Limb (tissue), 2 donors: ENCODE results near the gene LRP3.
"Not testable (repeated sequence)": the region's sequence is repeated elsewhere in the genome, so short reads cannot be mapped to it uniquely, and the experiment has no call there.

Experiments used
- DNase-seq, 2 donors: peaks; one replicate each; pipeline ENCODE4 v3.0.0-alpha.2; 2016; ENCODE audit errors: extremely low spot score in 2 of 2

Gene LRP3

DNA sequence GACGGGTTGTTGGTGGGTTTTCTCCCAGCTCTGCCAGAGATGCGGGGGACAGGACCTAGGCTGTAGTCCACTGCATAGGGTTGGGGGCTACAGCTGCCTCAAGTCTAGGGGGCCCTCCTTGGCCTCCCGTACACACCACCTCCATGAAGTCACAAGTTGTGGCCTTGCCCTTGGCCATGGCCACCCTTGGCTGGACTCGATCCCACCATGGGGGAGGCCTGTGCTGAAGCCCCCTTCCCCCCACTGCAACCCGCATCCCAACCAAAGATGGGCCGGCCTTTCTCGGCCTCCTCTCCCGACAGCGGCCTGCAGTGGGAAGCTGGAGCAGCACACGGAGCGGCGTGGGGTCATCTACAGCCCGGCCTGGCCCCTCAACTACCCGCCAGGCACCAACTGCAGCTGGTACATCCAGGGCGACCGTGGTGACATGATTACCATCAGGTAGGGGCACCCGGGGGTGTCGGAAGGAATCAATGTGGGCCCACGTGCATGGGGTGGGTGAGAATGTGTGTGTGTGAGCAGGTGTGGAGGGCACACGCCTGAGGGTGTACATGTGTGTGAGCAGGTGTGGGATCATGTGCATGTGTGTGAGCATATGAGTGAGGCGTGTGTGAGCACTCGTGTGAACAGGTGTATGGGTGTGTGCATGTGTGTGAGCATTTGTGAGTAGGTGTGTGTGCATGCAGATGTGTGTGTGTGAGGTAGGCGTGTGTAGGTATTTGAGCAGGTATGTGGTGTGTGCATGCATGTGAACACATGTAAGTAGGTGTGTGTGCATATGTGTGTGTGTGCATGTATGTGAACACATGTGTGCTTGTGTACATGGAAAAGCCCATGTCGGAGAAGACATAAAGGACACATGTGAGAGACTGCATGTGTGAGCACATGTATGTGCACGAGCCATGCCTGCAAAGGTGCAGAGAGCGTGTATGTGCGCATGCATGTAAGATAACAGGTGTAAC lies 8.7 kb downstream of the LRP3 start:
- DNase-seq = no peak

DNA sequence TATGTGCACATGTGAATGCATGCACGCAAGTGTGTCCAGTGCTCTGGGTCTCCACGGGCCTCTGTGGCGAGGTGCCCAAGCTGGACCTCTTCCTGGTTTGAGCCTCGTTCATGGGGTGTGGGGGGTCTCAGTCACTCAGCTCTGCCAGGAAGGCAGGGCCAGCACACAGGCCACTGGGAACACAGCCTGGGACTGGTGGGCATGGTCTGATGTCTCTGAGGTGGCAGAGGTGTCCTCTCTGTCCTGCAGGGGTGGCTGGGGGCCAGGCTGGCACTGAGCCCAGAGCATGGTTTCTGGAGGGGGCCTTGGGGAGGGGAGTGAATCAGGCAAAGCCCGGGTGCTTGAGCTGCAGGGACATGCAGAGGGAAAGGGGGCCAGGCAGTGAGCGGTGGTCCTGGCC lies 9.4 kb downstream of the LRP3 start:
- DNase-seq = no peak

DNA sequence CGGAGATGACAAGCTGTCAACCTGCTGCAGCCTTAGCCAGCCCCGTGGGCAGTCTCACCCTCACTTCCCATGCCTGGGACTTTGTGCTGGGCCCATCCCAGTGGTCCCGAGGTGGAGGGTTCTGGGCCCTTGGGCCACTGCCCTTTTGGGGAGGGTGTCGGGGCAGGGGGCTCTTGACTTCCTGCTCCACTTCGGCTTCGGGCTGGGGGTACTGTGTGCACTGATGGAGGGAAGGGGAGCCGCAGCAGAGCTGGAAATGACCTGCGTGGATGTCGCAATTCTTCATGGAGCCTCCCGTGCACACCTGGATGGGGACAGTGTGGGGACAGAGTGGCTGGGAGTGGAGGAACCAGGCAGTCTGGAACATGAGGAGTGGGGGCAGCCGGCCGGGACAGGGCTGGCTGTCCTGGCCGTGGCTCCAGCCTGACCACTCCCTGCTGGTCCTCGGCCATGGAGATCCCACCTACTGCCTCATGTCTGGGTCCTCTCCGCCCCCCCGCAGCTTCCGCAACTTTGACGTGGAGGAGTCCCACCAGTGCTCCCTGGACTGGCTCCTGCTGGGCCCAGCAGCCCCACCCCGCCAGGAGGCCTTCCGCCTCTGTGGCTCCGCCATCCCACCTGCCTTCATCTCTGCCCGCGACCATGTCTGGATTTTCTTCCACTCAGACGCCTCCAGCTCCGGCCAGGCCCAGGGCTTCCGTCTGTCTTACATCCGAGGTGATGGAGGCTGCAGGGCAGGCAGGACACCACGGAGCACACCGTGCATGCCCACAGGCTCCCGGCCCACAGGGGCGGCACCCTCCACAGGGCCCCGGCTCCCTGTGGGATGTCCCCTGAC lies 10.2 kb downstream of the LRP3 start:
- no peak for DNase-seq

DNA sequence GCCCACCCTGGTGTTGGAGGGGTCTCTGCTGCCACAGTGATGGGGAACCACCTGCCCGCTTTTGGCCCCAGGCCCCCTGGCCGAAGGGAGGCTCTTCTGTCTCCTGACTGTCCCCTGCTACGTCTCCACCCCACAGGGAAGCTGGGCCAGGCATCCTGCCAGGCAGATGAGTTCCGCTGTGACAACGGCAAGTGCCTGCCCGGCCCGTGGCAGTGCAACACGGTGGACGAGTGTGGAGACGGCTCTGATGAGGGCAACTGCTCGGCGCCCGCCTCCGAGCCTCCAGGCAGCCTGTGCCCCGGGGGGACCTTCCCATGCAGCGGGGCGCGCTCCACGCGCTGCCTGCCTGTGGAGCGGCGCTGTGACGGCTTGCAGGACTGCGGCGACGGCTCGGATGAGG lies 11.0 kb downstream of the LRP3 start:
- no peak for DNase-seq

DNA sequence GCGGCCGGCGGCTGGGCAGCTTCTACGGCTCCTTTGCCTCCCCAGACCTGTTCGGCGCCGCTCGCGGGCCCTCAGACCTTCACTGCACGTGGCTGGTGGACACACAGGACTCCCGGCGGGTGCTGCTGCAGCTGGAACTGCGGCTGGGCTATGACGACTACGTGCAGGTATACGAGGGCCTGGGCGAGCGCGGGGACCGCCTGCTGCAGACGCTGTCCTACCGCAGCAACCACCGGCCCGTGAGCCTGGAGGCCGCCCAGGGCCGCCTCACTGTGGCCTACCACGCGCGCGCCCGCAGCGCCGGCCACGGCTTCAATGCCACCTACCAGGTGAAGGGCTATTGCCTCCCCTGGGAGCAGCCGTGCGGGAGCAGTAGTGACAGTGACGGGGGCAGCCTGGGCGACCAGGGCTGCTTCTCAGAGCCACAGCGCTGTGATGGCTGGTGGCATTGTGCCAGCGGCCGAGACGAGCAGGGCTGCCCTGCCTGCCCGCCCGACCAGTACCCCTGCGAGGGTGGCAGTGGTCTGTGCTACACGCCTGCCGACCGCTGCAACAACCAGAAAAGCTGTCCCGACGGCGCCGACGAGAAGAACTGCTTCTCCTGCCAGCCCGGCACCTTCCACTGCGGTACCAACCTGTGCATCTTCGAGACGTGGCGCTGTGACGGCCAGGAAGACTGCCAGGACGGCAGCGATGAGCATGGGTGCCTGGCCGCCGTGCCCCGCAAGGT lies 11.6 kb downstream of the LRP3 start:
- DNase-seq = no peak

DNA sequence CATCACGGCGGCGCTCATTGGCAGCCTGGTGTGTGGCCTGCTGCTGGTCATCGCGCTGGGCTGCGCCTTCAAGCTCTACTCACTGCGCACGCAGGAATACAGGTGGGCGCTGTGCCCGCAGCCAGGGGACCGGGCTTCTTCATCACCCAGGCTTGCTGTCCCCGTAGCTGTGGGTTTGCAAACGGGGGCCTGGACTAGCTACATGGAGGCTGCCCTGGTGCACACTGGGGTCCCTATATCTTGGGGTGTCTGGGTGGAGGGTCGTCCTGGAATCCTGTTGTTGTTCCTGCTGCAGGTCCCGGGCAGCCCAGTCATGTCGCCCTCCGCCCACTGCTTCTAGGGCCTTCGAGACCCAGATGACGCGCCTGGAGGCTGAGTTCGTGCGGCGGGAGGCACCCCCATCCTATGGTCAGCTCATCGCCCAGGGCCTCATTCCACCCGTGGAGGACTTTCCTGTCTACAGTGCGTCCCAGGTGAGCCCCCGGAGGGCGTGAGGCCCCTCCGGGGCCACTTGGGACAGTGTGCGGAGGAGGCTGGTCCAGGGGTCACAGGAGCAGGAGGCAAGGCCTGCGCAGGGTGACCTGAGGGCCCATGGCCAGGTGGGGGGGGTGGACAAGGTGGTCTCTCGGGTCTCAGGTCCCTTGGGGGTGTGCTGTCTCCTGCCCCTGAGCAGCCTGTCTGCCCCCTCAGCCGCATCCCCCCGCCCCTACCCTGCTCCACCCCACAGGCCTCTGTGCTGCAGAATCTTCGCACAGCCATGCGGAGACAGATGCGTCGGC lies 12.3 kb downstream of the LRP3 start:
- DNase-seq = no peak

DNA sequence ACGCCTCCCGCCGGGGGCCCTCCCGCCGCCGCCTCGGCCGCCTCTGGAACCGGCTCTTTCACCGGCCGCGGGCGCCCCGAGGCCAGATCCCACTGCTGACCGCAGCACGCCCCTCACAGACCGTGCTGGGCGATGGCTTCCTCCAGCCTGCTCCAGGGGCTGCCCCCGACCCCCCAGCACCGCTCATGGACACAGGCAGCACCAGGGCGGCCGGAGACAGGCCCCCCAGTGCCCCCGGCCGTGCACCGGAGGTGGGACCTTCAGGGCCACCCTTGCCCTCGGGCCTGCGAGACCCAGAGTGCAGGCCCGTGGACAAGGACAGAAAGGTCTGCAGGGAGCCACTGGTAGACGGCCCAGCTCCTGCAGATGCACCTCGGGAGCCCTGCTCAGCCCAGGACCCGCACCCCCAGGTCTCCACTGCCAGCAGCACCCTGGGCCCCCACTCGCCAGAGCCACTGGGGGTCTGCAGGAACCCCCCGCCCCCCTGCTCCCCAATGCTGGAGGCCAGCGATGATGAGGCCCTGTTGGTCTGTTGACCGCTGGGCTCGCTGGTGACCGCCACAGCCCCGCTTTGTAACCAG lies 13.0 kb downstream of the LRP3 start:
- no peak for DNase-seq

DNA sequence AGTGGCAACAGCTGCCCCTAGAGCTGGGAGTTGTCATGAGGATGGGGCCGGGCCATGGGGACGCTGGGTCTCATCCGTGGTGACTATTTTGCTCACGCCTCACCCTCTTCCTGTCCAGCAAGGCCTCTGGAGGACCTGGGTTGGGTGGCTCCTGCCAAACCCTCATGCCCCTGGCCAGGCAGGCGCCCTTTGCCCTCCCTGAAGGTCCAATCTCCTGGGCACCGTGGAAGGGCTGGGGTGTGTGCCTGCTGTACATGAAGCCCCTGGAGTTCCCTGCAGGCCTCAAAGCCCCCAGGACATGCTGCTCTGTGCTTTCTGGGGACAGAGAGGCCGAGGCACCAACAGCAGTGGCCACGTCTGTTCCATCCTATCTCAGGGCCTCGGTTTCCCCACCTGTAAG lies 13.8 kb downstream of the LRP3 start:
- no peak for DNase-seq

DNA sequence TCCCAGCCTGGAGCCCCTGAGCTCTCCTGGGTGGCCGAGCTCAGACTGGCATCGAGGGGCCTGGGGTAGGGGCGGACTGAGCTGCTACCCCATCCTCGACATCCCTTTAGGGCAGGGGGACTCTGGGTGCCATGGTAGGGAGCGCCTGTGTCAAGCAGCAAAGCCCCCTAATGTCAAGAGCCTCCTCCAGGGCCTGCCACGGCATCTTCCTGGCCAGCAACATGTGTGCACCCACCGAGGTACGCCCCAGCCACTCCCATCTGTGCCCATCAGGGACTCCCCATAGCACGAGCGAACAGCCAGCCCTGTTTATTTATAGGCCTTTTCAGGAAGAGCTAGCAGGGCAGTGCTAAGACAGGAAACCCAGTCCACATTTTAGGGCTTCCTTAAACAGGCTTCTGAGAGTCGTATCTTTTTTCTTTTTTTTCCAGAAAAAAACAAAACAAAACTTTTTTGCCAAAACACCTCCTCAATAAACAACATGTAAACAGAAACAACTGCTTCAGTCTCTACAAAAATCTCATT lies 14.3 kb downstream of the LRP3 start:
- no peak for DNase-seq

DNA sequence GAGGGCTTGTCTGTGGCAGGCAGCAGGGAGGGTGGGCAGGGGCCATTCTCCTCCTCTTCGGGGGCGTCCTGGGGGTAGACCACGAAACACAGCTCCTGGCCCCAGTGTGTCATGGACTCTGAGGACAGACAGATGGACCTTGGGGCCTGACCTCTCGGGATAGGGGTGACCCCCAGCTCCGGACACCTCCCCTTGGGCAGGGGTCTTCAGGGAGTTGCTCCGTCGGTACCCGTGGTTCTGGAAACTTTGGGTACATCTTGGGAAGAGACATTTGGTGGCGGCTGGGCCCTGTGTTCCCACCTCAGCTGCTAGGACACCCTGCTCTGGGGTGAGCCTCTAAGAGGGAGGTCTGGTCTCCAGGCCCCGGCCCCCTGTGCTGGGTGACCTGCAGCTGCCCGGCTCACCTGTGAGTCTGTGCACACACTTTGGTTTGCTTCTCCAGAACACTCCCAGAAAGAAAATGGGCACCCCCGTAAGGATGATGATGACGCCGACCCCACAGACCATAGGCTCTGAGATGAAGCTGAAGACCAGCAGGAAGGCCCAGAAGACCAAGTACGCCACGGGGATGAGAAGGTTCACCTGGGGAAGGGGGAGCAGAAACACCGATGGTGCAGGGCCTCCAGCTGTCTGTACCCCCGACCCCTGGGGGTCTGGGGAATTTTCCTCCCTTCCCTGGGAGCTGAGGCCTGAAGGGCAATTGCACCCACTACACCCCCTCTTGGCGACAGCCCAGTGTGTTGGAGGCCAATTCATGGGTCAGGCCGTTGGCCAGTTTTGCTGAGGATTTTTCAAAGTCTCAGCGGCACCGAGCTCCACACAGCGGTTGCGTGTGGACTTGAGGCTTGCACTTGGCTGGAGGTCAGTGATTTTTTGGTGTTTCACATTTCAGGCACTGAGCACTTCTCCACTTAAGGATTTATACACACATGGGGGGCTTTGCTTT lies 15.0 kb downstream of the LRP3 start:
- DNase-seq = no peak

DNA sequence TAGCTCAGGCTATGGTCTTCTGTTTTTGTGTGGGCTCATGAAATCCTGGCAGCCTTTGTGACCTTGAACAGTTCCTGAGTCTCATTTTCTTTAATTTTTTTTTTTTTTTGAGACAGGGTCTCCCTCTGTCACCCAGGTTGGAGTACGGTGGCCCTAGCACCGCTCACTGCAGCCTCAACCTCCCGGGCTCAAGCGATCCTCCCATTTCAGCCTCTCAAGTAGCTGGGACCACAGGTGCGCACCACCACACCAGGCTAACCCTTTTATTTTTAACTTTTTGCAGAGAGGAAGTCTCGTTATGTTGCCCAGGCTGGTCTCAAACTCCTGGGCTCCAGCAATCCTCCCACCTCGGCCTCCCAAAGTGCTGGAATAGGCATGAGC lies 15.7 kb downstream of the LRP3 start:
- not testable (repeated sequence) for DNase-seq

DNA sequence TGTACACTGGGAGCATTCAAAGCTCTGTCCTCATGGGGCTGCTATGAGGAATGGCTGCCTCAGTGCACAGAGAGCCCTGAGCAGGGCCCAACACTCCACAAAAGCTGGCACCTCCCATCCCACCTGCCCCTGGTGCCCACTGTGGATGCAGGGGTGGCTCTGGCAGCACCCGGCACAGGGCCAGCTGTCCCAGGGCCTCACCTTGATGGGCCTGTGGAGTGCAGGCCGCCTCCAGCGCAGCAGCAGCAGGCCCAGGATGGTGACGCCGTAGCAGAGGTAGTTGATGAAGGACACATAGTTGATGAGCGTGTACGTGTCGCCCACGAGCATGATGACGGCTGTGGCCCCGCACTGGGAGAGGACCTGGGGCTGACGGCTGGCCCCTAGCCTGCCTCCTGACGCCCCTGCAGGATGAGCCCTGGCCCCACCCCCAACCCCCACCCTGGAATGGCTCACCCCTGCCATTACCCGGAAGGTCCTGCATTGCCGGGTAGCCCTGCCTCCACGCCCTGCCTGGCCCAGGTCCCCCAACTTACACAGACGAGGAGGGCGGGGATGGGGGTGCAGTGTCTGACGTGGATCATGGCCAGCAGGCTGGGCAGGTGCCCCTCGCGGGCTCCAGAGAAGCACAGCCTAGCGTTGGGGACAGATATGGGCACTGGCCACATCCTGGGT lies 16.3 kb downstream of the LRP3 start:
- no peak for DNase-seq

DNA sequence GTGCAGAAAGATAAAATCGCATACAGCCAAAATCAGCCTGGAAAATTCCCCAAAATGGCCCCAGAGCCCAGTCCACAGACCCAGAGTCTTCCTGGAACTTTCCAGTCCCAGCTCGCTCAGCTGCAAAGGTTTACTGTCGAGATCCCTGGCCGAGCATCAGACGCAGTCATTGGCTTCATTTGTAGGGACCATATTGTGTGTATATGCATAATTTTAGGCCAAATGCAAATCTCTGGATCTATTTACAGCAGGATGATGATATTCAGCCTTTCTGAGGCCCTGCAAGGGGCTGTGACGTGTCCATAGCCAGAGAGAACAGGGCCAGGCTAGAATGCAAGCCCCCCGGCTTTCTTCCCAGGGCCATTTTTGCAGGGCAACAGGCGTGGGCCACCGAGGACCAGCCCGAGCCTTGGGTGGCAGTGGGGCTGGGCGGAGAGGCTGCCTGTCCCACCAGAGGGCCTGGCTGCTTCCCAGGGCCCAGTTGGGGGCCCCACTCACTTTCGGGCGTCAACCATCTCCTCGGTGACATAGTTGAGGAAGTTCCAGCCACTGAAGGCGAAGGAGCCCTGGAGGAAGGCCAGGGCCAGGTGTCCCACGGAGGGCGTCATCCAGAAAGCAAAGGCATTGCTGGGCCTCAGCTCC lies 17.8 kb downstream of the LRP3 start:
- DNase-seq = peak in 1 of 2 donors; percentile 67

DNA sequence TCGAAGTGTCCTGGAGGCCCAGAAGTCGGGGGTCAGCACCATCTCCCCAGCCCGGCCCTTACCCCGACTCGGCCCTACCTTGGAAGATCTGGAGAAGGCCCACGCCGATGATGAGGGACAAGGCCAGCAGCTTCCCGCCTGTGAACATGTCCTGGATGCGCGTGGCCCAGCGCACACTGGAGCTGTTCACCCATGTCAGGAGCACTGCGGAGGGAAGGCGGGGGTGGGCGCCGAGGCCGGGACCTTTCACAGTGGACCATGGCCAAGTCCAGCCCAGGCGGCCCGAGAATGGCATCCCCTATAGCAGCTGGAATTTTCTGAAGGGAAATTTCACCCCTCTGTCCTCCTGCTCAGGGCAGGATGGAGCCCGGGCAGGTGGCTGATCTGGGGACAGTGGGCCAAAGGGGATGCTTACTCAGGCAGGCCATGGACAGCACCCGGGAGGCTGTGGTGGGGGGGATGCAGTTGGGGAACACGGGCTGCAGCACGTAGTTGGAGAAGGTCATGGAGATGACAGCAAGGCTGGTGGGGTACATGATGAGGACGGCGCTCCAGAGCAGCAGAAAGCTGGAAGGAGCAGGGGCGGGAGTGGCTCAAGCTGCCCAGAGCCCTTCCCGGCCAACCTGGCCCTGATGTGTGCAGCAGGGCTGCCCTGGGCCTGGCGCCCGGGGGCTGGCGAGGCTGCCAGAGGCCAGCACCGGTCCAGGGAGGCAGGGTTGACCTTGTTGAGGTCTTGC lies 18.5 kb downstream of the LRP3 start:
- no peak for DNase-seq

DNA sequence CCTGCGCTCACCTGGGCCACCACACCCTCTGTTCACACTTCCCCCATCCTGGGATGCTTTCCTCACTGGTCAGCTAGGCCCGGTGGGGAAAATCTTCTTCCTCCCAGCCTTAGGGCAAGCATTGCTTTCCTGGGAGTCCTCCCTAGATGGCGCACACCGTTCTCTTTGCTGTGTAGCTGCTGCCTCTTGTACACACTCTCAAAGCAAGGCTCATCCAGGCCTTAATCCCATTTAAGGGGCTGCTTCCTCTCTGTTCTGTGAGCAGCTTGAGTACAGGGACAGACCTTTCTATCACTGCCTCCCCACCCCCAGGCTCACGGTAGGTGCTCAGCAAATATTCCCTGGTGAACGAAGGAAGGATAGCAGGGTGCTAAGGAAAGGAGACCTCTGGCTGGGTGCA lies 20.5 kb downstream of the LRP3 start:
- no peak for DNase-seq

DNA sequence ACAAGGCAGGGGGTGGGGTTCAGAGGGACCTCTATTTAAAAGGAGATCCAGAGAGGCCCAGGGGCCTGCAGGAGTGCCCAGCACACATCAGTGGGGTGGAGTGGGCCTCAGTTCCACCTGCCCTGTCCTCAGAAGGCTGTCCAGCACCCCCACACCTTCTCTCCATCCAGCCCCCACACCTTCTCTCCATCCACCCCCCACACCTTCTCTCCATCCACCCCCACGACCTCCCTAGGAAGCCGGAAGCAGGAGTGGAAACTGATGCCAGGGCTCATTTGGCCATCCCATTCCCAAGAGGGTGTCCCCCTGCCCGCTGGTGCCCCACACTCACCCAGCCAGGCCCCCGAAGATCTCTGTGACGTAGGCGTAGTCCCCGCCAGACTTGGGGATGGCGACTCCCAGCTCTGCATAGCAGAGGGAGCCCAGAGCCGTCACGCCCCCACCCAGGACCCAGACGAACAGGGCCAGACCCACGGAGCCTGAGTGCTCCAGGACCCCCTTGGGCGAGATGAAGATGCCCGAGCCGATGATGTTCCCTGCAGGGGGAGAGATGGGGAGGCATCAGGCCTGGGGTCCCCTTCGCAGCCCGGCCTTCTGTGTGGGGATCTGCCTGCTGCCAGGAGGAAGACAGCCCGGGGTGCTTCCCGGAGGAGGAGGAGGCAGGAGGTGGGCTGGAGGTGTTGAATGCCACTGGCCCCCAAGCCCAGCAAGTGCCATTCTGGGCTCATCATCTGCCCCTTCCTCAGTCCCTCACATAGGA lies 21.5 kb downstream of the LRP3 start:
- DNase-seq = no peak
